ENCODE data around the gene TRIM36.

The TRIM36 gene

DNA sequence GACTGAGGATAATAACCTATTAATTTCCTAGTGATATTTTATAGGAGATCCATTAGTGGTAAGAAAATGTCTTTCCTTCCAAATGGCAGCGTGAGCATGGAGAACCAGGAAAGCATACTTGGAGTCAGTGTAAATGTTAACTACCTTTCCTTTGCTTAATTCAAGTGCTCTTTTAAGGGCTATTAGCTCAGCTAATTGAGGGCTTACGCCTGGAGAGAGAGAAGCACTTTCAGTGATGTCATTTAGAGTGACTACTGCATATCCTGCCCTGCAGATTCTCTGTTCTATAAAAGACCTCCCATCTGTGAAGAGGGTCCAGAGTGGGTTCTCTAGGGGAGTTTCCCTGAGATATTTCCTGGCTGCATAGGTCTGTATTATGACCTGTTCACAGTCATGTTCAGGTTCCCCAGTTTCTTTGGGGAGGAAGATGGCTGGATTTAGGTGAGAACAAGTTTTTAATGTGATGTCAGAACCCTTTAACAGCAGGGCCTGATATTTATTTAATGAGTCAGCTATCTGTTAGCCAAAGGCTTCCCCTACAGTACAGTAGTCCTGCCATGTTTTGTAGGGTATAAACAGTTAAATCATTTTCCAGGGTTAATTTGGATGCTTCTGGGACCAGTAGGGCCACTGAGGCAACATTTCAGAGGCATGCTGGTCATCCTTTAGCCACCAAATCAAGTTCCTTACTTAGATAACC is 89.6 kb downstream of the TRIM36 start:
- TF ChIP-seq FOXP2 (optimal IDR thresholded peaks at IDR 0.05; ENCODE audit: borderline replicate concordance, extremely low read depth, extremely low read length, insufficient read depth) (no peak), SIN3A (IDR thresholded peaks at IDR 0.05; ENCODE audit: borderline replicate concordance, insufficient read depth, low read length) (no peak), TAF1 (IDR thresholded peaks at IDR 0.05; ENCODE audit: borderline replicate concordance, insufficient read depth, low read length) (no peak), POLR2AphosphoS5 (IDR thresholded peaks at IDR 0.05; ENCODE audit: low read depth, low read length) (no peak)
- TF ChIP-seq, protein P1, sequence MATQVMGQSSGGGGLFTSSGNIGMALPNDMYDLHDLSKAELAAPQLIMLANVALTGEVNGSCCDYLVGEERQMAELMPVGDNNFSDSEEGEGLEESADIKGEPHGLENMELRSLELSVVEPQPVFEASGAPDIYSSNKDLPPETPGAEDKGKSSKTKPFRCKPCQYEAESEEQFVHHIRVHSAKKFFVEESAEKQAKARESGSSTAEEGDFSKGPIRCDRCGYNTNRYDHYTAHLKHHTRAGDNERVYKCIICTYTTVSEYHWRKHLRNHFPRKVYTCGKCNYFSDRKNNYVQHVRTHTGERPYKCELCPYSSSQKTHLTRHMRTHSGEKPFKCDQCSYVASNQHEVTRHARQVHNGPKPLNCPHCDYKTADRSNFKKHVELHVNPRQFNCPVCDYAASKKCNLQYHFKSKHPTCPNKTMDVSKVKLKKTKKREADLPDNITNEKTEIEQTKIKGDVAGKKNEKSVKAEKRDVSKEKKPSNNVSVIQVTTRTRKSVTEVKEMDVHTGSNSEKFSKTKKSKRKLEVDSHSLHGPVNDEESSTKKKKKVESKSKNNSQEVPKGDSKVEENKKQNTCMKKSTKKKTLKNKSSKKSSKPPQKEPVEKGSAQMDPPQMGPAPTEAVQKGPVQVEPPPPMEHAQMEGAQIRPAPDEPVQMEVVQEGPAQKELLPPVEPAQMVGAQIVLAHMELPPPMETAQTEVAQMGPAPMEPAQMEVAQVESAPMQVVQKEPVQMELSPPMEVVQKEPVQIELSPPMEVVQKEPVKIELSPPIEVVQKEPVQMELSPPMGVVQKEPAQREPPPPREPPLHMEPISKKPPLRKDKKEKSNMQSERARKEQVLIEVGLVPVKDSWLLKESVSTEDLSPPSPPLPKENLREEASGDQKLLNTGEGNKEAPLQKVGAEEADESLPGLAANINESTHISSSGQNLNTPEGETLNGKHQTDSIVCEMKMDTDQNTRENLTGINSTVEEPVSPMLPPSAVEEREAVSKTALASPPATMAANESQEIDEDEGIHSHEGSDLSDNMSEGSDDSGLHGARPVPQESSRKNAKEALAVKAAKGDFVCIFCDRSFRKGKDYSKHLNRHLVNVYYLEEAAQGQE (IDR thresholded peaks at IDR 0.05; ENCODE audit: insufficient read depth in 1 of 2, low read depth in 2 of 2, low read length in 2 of 2): no peak
